Measurements from ENCODE around the gene TGFBRAP1. TPM values are rescaled to one million over a fixed set of nuclear protein-coding genes. Genes with fewer than 3 reads are reported as not detected.

Gene TGFBRAP1
- total RNA-seq, 2 donors from 2014 or later: 15.5 to 17.4 TPM

- no peaks in the 10 kb centered on the region for H3K9me3 Mint-ChIP-seq
- WGBS, 2 experiments (ENCODE audit: insufficient coverage in 1 of 2, insufficient read length in 1 of 2): 92 to 93% methylated on average over 7 to 10 of the region's 10 CpGs
These were observed 70.6 kb downstream of the TGFBRAP1 start for GRCh38 chr2:105258835-105259350.

GRCh38 chr2:105257981-105258380, 71.6 kb downstream of the TGFBRAP1 start:
- Mint-ChIP-seq H3K4me1 (peaks cover 8% of the 10 kb centered on the region), H3K27ac (no peak overlapping the region), H3K9me3 (no peaks in the 10 kb centered on the region), H3K36me3 (ENCODE audit: low read depth) (peaks cover 5% of the 10 kb centered on the region), H3K27me3 (ENCODE audit: insufficient read depth) (no peaks in the 10 kb centered on the region), H3K4me3 (no peak overlapping the region)
- H3K4me3 ChIP-seq (ENCODE audit: low read length): no peak overlapping the region
- no peak for TF ChIP-seq CTCF (conservative IDR thresholded peaks at IDR 0.05)
- H3K9ac ChIP-seq (ENCODE audit: extremely low read depth, low read length, poor library complexity, severe bottlenecking): no peak overlapping the region
- no peaks in the 10 kb centered on the region for H3K27me3 ChIP-seq (ENCODE audit: control insufficient read depth, insufficient read depth, low read length, poor library complexity, severe bottlenecking)
- peaks cover 8% of the 10 kb centered on the region for H3K4me1 ChIP-seq (ENCODE audit: control insufficient read depth, insufficient read depth, low read length)
- no peak for DNase-seq
- no peaks in the 10 kb centered on the region for H3K9me3 ChIP-seq (ENCODE audit: control insufficient read depth, low read length)
- WGBS, 2 experiments (ENCODE audit: insufficient coverage in 1 of 2, insufficient read length in 1 of 2): 96 to 100% methylated on average over 1 to 3 of the region's 3 CpGs
- H3K27ac ChIP-seq (ENCODE audit: low read depth, low read length): no peak overlapping the region
- H3K36me3 ChIP-seq (ENCODE audit: control insufficient read depth, insufficient read depth, low read length): no peaks in the 10 kb centered on the region

More at GRCh38 chr2:105258835-105259350, 70.6 kb downstream of the TGFBRAP1 start:
- no peaks in the 10 kb centered on the region for H3K27me3 Mint-ChIP-seq (ENCODE audit: insufficient read depth)
- no peak for TF ChIP-seq CTCF (conservative IDR thresholded peaks at IDR 0.05)
- no peak overlapping the region for H3K27ac ChIP-seq (ENCODE audit: low read depth, low read length)
- H3K4me3 ChIP-seq (ENCODE audit: low read length): no peak overlapping the region
- H3K9ac ChIP-seq (ENCODE audit: extremely low read depth, low read length, poor library complexity, severe bottlenecking): no peak overlapping the region
- peaks cover 12% of the 10 kb centered on the region for H3K4me1 Mint-ChIP-seq
- H3K27me3 ChIP-seq (ENCODE audit: control insufficient read depth, insufficient read depth, low read length, poor library complexity, severe bottlenecking): no peaks in the 10 kb centered on the region
- no peak for DNase-seq
- H3K4me3 Mint-ChIP-seq: no peak overlapping the region
- no peaks in the 10 kb centered on the region for H3K36me3 ChIP-seq (ENCODE audit: control insufficient read depth, insufficient read depth, low read length)
- H3K27ac Mint-ChIP-seq: no peak overlapping the region
- peaks cover 8% of the 10 kb centered on the region for H3K4me1 ChIP-seq (ENCODE audit: control insufficient read depth, insufficient read depth, low read length)
- peaks cover 5% of the 10 kb centered on the region for H3K36me3 Mint-ChIP-seq (ENCODE audit: low read depth)
- no peaks in the 10 kb centered on the region for H3K9me3 ChIP-seq (ENCODE audit: control insufficient read depth, low read length)

- Mint-ChIP-seq H3K4me3 (no peak overlapping the region), H3K27me3 (ENCODE audit: insufficient read depth) (no peaks in the 10 kb centered on the region), H3K9me3 (peaks cover 5% of the 10 kb centered on the region), H3K27ac (no peak overlapping the region), H3K4me1 (no peaks in the 10 kb centered on the region), H3K36me3 (ENCODE audit: low read depth) (peaks cover 2% of the 10 kb centered on the region)
- Histone ChIP-seq H3K4me3 (ENCODE audit: low read length) (no peak overlapping the region), H3K36me3 (ENCODE audit: control insufficient read depth, insufficient read depth, low read length) (no peaks in the 10 kb centered on the region), H3K27ac (ENCODE audit: low read depth, low read length) (no peak overlapping the region), H3K4me1 (ENCODE audit: control insufficient read depth, insufficient read depth, low read length) (peaks cover 8% of the 10 kb centered on the region), H3K27me3 (ENCODE audit: control insufficient read depth, insufficient read depth, low read length, poor library complexity, severe bottlenecking) (no peaks in the 10 kb centered on the region), H3K9me3 (ENCODE audit: control insufficient read depth, low read length) (no peaks in the 10 kb centered on the region), H3K9ac (ENCODE audit: extremely low read depth, low read length, poor library complexity, severe bottlenecking) (no peak overlapping the region)
- 81 to 90% methylated on average over 4 to 11 of the region's 11 CpGs for WGBS, 2 experiments (ENCODE audit: insufficient coverage in 1 of 2, insufficient read length in 1 of 2)
- DNase-seq: no peak
- TF ChIP-seq CTCF (conservative IDR thresholded peaks at IDR 0.05): no peak
These were observed 73.0 kb downstream of the TGFBRAP1 start for GRCh38 chr2:105256431-105257047.
